Activated T-helper 17 cell treated with anti-CD3 and anti-CD28 coated beads, Interleukin-2, amount 50 U/mL, for 72 hours (primary cell): Measurements from ENCODE around the gene INMT. TPM values are rescaled to one million over a fixed set of nuclear protein-coding genes. Genes with fewer than 3 reads are reported as not detected.
A peak's percentile ranks its signal among the peaks of the same experiment; 100 is the strongest.

Source experiments
- ATAC-seq: fragments of 150-1000 bp; cut with Tn5 transposase; replicated peaks from 2 replicates; pipeline ENCODE4 v1.10.0; 2021; ENCODE audit warnings: mild to moderate bottlenecking, moderate library complexity
- H3K27ac Mint-ChIP-seq: one replicate; pipeline ENCODE4 v1.8.0; 2022; ENCODE audit warnings: mixed read lengths
- H3K27me3 Mint-ChIP-seq: one replicate; pipeline ENCODE4 v1.8.0; 2022; ENCODE audit warnings: mixed read lengths
- H3K36me3 Mint-ChIP-seq: one replicate; pipeline ENCODE4 v1.8.0; 2022; ENCODE audit warnings: low read depth, mild to moderate bottlenecking, mixed read lengths
- H3K4me1 Mint-ChIP-seq: one replicate; pipeline ENCODE4 v1.8.0; 2022; ENCODE audit warnings: mixed read lengths
- H3K4me3 Mint-ChIP-seq: one replicate; pipeline ENCODE4 v1.8.0; 2022; ENCODE audit warnings: mild to moderate bottlenecking, mixed read lengths
- H3K9me3 Mint-ChIP-seq: one replicate; pipeline ENCODE4 v1.8.0; 2022; ENCODE audit warnings: mixed read lengths
- total RNA-seq, 2 donors: library from RNA; stranded (reverse); gene quantifications; one replicate each; pipeline ENCODE4 v1.2.3, GENCODE V29; 2022

The INMT gene
- total RNA-seq, 2 donors from 2014 or later: 0.21 TPM; not detected in 1

DNA sequence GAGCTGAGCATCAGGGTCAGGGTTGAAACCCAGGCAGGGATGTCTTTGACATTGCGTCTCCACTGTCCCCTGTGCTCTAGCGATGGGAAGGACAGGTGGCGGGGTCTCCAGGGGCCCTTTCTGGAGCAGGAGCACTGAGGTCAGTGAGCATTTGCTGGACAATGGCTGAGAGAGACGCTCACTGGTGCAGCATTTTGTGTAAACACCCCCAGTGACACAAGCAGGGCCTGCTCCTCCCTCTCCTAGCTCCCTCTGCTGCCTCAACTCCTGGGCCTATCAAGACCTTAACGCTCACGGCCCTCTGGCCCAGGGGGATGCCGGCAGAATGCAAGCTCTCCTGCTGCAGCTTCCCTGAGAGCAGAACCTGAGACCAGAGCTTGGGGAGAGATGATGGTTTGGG is 17.4 kb upstream of the INMT start:
- no peak for ATAC-seq
- no peaks in the 10 kb centered on the region for H3K9me3 Mint-ChIP-seq
- H3K4me3 Mint-ChIP-seq: no peak overlapping the region
- H3K27me3 Mint-ChIP-seq: no peaks in the 10 kb centered on the region
- peak overlapping the region; percentile 42 for H3K27ac Mint-ChIP-seq
- H3K36me3 Mint-ChIP-seq: no peaks in the 10 kb centered on the region
- peaks cover 26% of the 10 kb centered on the region for H3K4me1 Mint-ChIP-seq

DNA sequence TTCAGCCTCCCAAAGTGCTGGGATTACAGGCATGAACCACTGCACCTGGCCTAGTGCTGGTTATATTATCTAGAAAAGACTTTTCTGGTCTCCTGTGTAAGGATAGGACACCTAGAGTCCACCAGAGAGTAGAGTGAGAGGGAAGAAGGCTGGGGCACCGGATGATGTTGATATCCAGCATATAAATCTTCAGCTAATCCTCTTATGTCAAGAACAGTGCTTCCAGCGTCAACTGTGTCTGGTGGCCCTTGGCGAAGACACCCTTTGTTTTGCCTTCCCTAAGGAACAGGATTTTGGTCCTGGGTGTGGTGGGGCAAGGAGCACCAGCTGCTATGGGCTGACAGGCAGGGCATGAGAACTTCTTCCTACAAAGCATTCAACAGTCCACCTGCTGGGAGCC is 16.3 kb upstream of the INMT start:
- ATAC-seq: no peak
- no peaks in the 10 kb centered on the region for H3K9me3 Mint-ChIP-seq
- H3K4me1 Mint-ChIP-seq: peaks cover 26% of the 10 kb centered on the region
- no peaks in the 10 kb centered on the region for H3K27me3 Mint-ChIP-seq
- no peak overlapping the region for H3K27ac Mint-ChIP-seq
- H3K36me3 Mint-ChIP-seq: no peaks in the 10 kb centered on the region
- no peak overlapping the region for H3K4me3 Mint-ChIP-seq

DNA sequence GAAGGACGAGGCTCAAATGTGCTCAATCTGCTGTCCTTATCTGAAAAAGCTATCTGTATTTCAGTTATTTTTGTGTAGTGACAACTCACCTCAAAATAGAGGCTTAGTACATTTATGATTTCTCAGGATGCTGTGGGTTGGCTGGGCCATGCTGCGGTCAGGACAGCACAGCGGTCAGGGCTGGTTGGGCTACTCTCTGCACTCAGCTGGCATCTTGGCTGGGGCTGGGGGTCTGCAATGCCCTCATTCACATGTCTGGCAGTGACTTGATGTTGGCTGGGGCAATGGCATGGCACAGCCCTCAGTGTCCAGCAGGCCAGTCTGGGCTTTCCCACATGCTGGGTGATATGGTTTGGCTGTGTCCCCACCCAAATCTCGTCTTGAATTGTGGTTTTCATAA is 15.6 kb upstream of the INMT start:
- no peaks in the 10 kb centered on the region for H3K27me3 Mint-ChIP-seq
- no peak overlapping the region for H3K4me3 Mint-ChIP-seq
- no peak overlapping the region for H3K27ac Mint-ChIP-seq
- ATAC-seq: no peak
- no peaks in the 10 kb centered on the region for H3K9me3 Mint-ChIP-seq
- H3K4me1 Mint-ChIP-seq: peaks cover 26% of the 10 kb centered on the region
- no peaks in the 10 kb centered on the region for H3K36me3 Mint-ChIP-seq

DNA sequence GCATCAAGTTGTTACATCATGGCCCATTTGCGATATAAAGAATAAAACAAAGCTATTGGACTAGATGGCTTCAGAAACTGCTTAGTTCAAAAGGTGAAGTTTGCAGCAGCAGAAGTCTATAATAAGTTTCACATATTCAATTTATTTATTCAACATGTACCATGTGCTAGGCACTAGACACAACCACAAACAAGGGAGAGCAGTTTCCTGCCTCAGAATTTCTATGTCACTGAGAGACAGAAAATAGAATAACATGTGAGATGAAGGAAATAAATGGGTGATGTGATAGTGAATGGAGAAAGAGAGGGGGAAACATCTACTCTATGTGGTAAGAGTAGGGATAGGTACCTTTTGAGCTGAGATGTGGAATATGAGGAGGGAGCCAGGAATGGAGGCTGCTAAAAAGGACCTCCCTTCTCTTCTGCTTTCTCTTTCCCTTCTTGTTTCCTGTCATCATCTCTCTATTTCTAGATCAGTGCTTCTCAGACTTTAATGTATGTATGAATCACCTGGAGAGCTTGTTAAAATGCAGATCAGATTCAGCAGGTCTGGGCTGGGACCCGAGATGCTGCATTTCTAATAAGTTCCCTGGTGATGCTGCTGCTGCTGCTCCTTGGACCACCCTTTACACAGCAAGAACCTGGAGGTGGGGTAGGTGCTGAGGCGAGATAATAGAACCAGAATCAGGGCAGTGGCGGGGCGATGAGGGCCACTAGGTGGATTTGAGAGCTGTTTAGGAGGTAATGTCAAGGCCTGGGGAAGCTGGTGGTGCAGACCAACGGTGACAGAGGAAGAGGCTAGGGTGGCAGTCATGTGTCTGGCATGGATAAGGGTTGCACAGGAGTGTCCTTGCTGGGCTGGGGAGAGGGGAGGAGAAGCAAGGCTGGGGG is 13.7 kb upstream of the INMT start:
- ATAC-seq: peak; percentile 81
- peak overlapping the region; percentile 88 for H3K27ac Mint-ChIP-seq
- H3K9me3 Mint-ChIP-seq: no peaks in the 10 kb centered on the region
- H3K27me3 Mint-ChIP-seq: no peaks in the 10 kb centered on the region
- peak overlapping the region; percentile 67 for H3K4me3 Mint-ChIP-seq
- H3K36me3 Mint-ChIP-seq: no peaks in the 10 kb centered on the region
- H3K4me1 Mint-ChIP-seq: peaks cover 23% of the 10 kb centered on the region

DNA sequence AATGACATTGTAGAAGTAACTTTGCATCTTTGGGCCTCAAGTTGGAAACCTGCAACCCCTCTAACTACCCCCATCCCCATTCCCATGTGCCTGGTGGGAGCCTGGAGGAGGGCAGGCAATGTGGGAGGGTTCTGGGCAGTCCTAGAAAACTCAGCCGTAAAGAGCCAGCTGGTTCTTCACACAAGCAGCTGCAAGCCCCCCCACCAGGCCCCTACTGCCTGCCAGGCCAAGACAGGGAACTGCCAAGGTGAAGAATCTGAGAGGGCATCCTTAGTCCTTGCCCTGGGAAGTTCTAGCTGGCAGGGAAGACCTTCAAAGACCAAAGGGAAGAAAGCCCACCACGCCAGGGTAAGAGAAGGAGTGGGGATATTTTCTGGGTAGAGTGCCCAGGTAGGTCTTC is 12.2 kb upstream of the INMT start:
- Mint-ChIP-seq H3K27me3 (no peaks in the 10 kb centered on the region), H3K36me3 (no peaks in the 10 kb centered on the region), H3K9me3 (no peaks in the 10 kb centered on the region), H3K27ac (no peak overlapping the region), H3K4me1 (peaks cover 21% of the 10 kb centered on the region), H3K4me3 (no peak overlapping the region)
- ATAC-seq: no peak

DNA sequence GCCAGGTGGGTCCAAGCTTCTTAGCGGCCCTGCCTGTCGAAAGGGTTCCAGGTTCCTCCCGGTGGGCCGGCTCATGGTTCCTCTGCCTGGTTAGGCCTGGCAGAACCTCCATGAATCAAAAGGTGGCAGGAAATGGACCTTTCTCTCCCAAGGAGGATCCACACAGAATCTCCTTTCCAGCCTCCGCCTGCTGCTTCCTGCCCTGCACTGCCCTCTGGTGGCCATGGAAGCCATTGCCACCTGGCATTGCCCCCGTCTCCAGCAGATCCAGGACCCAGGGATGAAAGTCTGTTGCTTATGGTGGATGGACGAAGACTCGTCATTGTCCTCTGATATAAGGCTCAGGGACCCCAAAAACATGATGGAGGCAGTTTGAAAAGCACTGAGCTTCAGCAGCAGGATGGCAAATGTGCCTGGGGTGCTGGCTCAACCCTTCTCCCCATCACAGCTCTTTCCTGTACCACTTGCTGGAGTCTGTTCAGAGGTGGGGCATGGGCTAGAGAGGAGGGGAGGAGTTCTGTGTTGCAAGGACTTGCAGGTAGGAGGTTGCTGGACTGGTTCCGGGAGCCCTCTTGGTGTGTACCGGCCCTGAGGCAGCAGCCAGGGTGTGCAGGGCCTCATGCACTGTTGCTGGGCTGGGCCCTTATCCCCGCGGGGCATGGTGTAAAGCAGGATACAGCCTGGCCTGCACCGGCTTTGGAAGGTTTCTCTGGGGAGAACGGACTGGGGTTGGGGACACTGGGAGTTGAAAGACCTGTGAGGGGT is 11.3 kb upstream of the INMT start:
- H3K27me3 Mint-ChIP-seq: no peaks in the 10 kb centered on the region
- H3K9me3 Mint-ChIP-seq: no peaks in the 10 kb centered on the region
- H3K36me3 Mint-ChIP-seq: no peaks in the 10 kb centered on the region
- H3K4me3 Mint-ChIP-seq: no peak overlapping the region
- H3K4me1 Mint-ChIP-seq: peaks cover 16% of the 10 kb centered on the region
- peak; percentile 65 for ATAC-seq
- H3K27ac Mint-ChIP-seq: no peak overlapping the region

DNA sequence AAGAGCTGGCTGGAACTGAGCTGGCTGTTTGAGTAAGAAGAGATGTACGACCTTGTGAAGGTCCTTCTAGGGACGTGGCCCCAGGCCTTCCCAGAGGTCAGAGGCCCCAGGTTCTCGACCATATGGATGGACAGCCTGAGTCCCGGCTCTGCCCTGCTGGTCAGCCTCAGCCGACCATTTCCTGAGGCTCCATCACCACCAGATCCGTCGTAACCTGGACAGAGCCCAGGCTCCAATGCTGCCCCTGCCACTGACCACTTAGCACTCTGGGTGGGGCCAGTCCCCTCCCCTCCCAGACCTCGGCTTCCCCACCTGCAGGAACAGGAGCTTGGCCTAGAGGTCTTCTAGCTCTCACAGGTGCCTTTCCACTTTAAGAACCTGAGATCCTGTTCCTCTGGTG is 10.6 kb upstream of the INMT start:
- Mint-ChIP-seq H3K4me3 (no peak overlapping the region), H3K4me1 (peaks cover 16% of the 10 kb centered on the region), H3K27ac (no peak overlapping the region), H3K36me3 (no peaks in the 10 kb centered on the region), H3K27me3 (no peaks in the 10 kb centered on the region), H3K9me3 (no peaks in the 10 kb centered on the region)
- ATAC-seq: no peak

DNA sequence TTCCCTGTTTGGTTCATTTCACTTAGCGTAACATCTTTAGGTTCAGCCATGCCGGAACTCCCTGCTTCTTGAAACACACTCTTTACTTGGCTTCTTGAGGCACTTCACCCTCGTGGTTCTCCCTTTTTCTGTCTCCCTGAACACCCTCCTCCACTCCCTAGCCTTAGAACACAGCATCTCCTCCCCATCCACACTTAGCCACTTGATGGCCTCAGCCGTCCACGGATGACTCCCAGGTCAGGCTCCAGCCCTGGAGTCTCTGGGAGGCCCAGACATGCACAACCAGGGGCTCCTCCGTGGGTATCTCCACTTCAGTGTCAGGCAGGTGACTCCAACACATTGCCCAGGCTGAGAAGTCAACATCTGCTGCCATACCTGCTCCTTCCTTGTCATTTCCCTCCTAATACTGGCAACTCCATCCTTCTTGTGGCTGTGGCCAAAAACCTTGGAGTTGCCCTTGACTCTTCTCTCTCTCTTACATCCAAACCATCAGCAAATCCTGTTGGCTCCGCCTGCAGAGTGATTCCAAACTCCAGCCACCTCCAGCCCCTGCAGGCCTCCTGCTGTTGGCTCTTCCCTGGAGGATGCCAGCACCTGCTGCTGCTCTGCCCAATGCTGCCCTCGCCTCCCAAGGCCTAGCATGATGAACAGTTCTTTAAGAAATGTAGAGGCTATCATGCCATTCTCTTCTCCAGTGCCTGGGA is 8.4 kb upstream of the INMT start:
- Mint-ChIP-seq H3K27me3 (no peaks in the 10 kb centered on the region), H3K36me3 (no peaks in the 10 kb centered on the region), H3K27ac (no peak overlapping the region), H3K4me1 (peaks cover 4% of the 10 kb centered on the region), H3K4me3 (no peak overlapping the region), H3K9me3 (no peaks in the 10 kb centered on the region)
- no peak for ATAC-seq

DNA sequence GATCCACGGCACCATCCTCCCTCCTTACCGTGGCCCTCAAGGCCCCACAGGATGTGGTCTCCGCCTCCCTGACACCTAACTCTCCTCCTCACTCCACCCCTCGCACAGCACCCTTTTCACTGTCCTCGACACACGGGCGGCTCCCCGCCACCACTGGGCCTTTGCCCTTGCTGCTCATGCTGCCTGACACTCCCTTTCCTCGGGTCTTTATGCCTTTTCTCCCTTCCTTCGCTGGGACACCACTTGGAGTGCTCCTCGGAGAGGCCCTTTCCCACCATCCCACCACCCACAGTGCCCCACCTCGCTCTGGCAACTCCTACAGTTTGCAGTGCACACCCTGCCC is 7.9 kb upstream of the INMT start:
- H3K27me3 Mint-ChIP-seq: no peaks in the 10 kb centered on the region
- H3K27ac Mint-ChIP-seq: no peak overlapping the region
- ATAC-seq: no peak
- no peaks in the 10 kb centered on the region for H3K4me1 Mint-ChIP-seq
- H3K9me3 Mint-ChIP-seq: no peaks in the 10 kb centered on the region
- H3K36me3 Mint-ChIP-seq: no peaks in the 10 kb centered on the region
- H3K4me3 Mint-ChIP-seq: no peak overlapping the region

DNA sequence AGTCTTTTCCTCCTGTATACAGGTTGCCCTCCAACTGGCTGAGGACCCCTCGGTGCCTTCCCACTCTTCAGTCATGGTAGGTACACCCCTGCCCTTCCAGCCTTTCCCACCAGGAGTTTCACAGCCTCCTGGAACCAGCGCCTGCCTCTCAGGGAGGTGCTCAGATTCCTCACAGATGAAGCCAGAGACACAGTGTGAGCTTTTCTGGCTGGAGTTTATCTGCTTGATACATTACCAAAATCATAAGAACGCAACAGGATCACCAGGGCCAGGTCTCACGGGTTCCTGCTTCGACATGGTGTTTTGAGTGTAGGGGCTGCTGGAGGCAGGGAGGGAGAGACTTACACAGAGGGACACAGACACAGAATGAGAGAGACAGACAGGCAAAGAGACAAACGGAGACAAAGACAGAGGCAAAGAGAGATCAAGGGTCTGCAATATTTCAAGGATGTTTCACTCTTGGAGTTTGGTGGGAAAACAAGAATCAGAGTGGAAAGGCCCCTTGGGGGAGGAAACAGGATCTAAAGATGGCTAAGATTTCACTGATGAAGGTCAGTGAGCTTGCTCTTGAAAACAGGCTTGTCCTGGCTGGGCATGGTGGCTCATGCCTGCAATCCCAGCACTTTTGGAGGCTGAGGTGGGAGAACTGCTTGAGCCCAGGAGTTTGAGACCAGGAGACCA is 6.5 kb upstream of the INMT start:
- Mint-ChIP-seq H3K36me3 (no peaks in the 10 kb centered on the region), H3K9me3 (no peaks in the 10 kb centered on the region), H3K4me1 (no peaks in the 10 kb centered on the region), H3K4me3 (no peak overlapping the region), H3K27ac (no peak overlapping the region), H3K27me3 (no peaks in the 10 kb centered on the region)
- ATAC-seq: no peak

DNA sequence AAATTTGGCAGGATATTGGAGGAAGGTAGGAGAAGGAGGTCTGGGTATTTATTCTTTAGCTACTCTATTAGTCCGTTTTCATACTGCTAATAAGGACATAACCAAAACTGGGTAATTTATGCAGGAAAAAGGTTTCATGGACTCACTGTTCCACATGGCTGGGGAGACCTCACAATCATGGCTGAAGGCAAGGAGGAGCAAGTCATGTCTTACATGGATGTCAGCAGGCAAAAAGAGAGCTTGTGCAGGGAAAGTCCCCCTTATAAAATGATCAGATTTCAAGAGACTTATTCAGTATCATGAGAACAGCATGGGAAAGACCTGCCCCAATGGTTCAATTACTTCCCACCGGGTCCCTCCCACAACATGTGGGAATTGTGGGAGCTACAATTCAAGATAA is 1.9 kb upstream of the INMT start:
- Mint-ChIP-seq H3K36me3 (no peaks in the 10 kb centered on the region), H3K27me3 (no peaks in the 10 kb centered on the region), H3K4me1 (no peaks in the 10 kb centered on the region), H3K4me3 (no peak overlapping the region), H3K9me3 (no peaks in the 10 kb centered on the region), H3K27ac (no peak overlapping the region)
- no peak for ATAC-seq

DNA sequence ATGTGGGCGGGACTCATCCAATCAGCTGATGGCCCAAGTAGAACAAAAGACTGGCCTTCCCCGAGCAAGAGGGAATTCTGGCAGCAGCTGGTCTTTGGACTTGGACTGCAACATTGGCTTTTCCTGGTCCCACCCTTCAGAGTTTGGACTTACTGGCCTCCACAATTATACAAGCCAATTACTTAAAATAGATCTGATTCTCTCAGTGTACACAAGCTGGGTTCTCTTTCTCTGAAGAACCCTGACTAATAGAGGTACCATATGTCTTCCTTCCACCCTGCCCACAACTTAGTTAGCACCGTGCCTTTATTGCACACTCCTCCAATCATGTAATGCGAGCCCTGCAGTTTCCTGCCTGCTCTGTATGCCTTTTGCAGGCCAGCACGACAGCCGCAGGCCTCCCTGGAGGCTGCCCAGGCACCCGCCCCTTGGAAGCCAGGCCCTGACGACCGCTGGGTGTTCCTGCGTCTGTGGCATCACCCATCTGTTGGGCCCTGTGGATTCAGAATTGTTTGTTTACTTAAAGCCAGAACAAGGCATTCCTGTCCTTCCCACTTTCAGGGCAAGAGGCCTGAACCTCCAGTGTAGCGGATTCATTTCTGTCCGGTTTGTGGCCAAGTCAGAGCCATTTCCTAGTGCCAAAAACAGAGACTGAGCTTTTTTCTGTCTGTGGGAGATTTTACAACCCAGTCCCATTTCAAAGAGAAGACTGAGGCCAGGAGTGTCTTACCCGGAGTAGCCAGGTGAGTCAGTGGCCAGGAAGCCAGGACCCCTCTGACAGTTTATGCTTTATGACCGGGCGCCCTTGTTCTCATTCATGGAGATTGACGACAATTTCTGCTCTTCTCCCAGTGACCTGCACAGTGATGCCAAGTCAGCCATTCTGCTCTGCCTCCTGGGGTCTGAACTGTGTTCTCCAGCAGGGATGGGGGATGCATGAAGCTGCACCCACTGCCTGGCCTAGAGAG is 968 bp upstream of the INMT start:
- Mint-ChIP-seq H3K36me3 (no peaks in the 10 kb centered on the region), H3K4me1 (no peaks in the 10 kb centered on the region), H3K27ac (no peak overlapping the region), H3K4me3 (no peak overlapping the region), H3K9me3 (no peaks in the 10 kb centered on the region), H3K27me3 (no peaks in the 10 kb centered on the region)
- ATAC-seq: no peak

DNA sequence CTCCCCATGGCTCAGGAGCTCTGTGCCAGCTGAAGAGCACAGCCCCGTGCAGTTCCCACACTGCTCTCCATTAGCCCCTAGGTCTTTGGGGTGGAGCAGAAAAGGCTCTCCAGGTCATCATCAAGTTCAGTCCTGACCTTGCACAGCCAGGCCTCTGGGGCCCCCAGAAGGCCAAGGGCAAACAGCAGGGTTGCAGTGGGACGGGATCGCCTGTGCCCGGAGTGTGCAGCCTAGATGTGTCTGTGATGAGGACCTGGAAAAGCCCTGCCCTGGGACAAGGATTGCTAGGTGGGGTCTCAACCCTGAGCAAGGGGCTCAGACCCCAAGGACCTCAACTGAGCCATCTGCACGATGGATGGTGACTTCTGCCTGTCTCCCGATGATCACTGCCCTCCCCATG is 549 bp downstream of the INMT start:
- H3K4me1 Mint-ChIP-seq: no peaks in the 10 kb centered on the region
- H3K4me3 Mint-ChIP-seq: no peak overlapping the region
- H3K36me3 Mint-ChIP-seq: no peaks in the 10 kb centered on the region
- H3K27ac Mint-ChIP-seq: no peak overlapping the region
- no peaks in the 10 kb centered on the region for H3K9me3 Mint-ChIP-seq
- no peaks in the 10 kb centered on the region for H3K27me3 Mint-ChIP-seq
- no peak for ATAC-seq
